ENCODE results near the gene IGSF10. TPM values are rescaled to one million over a fixed set of nuclear protein-coding genes. Genes with fewer than 3 reads are reported as not detected.

IGSF10 gene
- total and polyA plus RNA-seq, 4 donors, result 0.24 to 1.6 (median 0.73) TPM

DNA sequence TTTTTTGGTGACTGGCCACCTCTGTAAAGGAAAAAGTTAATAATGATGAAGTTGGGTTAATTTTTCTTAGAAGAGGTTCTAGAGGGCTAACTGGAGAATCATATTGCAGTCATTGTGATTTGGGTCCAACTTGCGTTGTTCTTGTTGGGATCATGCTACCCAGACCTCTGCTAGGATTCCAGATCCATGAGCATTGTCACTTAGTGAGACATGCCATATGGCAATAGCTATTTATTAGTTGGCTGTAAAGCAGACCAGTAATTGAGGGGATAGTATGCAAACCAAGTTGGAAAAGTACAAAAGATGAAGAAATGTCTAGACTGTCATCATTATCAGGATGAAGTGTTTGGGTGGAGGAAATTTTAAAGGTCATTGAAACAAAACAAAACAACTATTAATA lies 45.6 kb downstream of the IGSF10 start:
- Histone ChIP-seq H3K4me1 (ENCODE audit: control insufficient read depth in 4 of 4, insufficient read depth in 4 of 4, low read length in 3 of 4) (no peaks in the 10 kb centered on the region), H3K9me3 (ENCODE audit: control insufficient read depth in 4 of 4, low read length in 3 of 4) (no peaks in the 10 kb centered on the region), H3K9ac (ENCODE audit: low read depth in 1 of 2, low read length in 2 of 2) (no peak overlapping the region), H3K27ac (ENCODE audit: low read depth in 1 of 2, low read length in 2 of 2) (no peak overlapping the region), H3K27me3 (ENCODE audit: control insufficient read depth in 4 of 4, insufficient read depth in 4 of 4, low read length in 3 of 4) (no peaks in the 10 kb centered on the region), H3K36me3 (ENCODE audit: control insufficient read depth in 4 of 4, insufficient read depth in 3 of 4, low read depth in 1 of 4, low read length in 3 of 4) (no peaks in the 10 kb centered on the region), H3K4me3 (ENCODE audit: low read depth in 1 of 3, low read length in 3 of 3) (no peak overlapping the region)
- TF ChIP-seq RAD21 (IDR thresholded peaks at IDR 0.05) (no peak), SP1 (IDR thresholded peaks at IDR 0.05) (no peak), FOXA1 (IDR thresholded peaks at IDR 0.05) (no peak), NR2F2 (IDR thresholded peaks at IDR 0.05) (no peak), FOXA2 (IDR thresholded peaks at IDR 0.05) (no peak), YY1 (IDR thresholded peaks at IDR 0.05) (no peak), TAF1 (conservative IDR thresholded peaks at IDR 0.05) (no peak), HNF4A (conservative IDR thresholded peaks at IDR 0.05) (no peak)
- TF ChIP-seq, protein P1, sequence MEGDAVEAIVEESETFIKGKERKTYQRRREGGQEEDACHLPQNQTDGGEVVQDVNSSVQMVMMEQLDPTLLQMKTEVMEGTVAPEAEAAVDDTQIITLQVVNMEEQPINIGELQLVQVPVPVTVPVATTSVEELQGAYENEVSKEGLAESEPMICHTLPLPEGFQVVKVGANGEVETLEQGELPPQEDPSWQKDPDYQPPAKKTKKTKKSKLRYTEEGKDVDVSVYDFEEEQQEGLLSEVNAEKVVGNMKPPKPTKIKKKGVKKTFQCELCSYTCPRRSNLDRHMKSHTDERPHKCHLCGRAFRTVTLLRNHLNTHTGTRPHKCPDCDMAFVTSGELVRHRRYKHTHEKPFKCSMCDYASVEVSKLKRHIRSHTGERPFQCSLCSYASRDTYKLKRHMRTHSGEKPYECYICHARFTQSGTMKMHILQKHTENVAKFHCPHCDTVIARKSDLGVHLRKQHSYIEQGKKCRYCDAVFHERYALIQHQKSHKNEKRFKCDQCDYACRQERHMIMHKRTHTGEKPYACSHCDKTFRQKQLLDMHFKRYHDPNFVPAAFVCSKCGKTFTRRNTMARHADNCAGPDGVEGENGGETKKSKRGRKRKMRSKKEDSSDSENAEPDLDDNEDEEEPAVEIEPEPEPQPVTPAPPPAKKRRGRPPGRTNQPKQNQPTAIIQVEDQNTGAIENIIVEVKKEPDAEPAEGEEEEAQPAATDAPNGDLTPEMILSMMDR (IDR thresholded peaks at IDR 0.05; ENCODE audit: low read depth, low read length, missing input control), result no peak
- TF ChIP-seq, protein P2, sequence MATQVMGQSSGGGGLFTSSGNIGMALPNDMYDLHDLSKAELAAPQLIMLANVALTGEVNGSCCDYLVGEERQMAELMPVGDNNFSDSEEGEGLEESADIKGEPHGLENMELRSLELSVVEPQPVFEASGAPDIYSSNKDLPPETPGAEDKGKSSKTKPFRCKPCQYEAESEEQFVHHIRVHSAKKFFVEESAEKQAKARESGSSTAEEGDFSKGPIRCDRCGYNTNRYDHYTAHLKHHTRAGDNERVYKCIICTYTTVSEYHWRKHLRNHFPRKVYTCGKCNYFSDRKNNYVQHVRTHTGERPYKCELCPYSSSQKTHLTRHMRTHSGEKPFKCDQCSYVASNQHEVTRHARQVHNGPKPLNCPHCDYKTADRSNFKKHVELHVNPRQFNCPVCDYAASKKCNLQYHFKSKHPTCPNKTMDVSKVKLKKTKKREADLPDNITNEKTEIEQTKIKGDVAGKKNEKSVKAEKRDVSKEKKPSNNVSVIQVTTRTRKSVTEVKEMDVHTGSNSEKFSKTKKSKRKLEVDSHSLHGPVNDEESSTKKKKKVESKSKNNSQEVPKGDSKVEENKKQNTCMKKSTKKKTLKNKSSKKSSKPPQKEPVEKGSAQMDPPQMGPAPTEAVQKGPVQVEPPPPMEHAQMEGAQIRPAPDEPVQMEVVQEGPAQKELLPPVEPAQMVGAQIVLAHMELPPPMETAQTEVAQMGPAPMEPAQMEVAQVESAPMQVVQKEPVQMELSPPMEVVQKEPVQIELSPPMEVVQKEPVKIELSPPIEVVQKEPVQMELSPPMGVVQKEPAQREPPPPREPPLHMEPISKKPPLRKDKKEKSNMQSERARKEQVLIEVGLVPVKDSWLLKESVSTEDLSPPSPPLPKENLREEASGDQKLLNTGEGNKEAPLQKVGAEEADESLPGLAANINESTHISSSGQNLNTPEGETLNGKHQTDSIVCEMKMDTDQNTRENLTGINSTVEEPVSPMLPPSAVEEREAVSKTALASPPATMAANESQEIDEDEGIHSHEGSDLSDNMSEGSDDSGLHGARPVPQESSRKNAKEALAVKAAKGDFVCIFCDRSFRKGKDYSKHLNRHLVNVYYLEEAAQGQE (IDR thresholded peaks at IDR 0.05), result no peak
- TF ChIP-seq, protein P3, sequence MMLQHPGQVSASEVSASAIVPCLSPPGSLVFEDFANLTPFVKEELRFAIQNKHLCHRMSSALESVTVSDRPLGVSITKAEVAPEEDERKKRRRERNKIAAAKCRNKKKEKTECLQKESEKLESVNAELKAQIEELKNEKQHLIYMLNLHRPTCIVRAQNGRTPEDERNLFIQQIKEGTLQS (IDR thresholded peaks at IDR 0.05), result no peak
- TF ChIP-seq, protein P4, sequence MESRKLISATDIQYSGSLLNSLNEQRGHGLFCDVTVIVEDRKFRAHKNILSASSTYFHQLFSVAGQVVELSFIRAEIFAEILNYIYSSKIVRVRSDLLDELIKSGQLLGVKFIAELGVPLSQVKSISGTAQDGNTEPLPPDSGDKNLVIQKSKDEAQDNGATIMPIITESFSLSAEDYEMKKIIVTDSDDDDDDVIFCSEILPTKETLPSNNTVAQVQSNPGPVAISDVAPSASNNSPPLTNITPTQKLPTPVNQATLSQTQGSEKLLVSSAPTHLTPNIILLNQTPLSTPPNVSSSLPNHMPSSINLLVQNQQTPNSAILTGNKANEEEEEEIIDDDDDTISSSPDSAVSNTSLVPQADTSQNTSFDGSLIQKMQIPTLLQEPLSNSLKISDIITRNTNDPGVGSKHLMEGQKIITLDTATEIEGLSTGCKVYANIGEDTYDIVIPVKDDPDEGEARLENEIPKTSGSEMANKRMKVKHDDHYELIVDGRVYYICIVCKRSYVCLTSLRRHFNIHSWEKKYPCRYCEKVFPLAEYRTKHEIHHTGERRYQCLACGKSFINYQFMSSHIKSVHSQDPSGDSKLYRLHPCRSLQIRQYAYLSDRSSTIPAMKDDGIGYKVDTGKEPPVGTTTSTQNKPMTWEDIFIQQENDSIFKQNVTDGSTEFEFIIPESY (IDR thresholded peaks at IDR 0.05), result no peak
- DNase-seq (ENCODE audit: low spot score), result no peak
- WGBS, result 83% methylated on average over 1 of the region's 1 CpG

DNA sequence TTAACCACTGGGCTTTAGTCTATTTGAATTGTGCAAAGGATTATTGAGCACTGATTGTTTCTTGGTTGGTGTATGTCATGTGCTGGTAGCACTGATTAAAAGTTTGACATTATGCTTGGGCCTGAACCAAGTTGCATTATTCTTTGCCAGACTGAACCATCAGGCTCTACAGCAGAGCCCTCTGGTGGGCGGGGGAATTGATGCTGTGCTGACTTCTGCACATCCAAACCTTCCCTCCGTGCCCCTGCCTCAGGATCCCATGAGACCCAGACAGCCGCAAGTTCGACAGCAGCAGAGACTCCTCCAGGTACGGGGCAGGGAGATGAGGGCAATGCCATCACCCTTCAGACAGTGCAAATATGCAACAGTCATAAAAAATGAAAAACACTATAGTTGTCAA lies 47.9 kb downstream of the IGSF10 start:
- Histone ChIP-seq H3K9me3 (ENCODE audit: control insufficient read depth in 4 of 4, low read length in 3 of 4) (no peaks in the 10 kb centered on the region), H3K36me3 (ENCODE audit: control insufficient read depth in 4 of 4, insufficient read depth in 3 of 4, low read depth in 1 of 4, low read length in 3 of 4) (no peaks in the 10 kb centered on the region), H3K27me3 (ENCODE audit: control insufficient read depth in 4 of 4, insufficient read depth in 4 of 4, low read length in 3 of 4) (no peaks in the 10 kb centered on the region), H3K9ac (ENCODE audit: low read depth in 1 of 2, low read length in 2 of 2) (no peak overlapping the region), H3K27ac (ENCODE audit: low read depth in 1 of 2, low read length in 2 of 2) (no peak overlapping the region), H3K4me1 (ENCODE audit: control insufficient read depth in 4 of 4, insufficient read depth in 4 of 4, low read length in 3 of 4) (no peaks in the 10 kb centered on the region), H3K4me3 (ENCODE audit: low read depth in 1 of 3, low read length in 3 of 3) (no peak overlapping the region)
- DNase-seq (ENCODE audit: low spot score), result no peak
- 90% methylated on average over 5 of the region's 5 CpGs for WGBS
- TF ChIP-seq GABPA (IDR thresholded peaks at IDR 0.05 in 1 of 2, conservative IDR thresholded peaks at IDR 0.05 in 1 of 2) (no peak), SP1 (IDR thresholded peaks at IDR 0.05) (no peak), FOXA2 (IDR thresholded peaks at IDR 0.05) (no peak), YY1 (IDR thresholded peaks at IDR 0.05) (no peak), TAF1 (conservative IDR thresholded peaks at IDR 0.05) (no peak)
- TF ChIP-seq, protein P3 (IDR thresholded peaks at IDR 0.05), result no peak
- TF ChIP-seq, protein P1 (IDR thresholded peaks at IDR 0.05; ENCODE audit: low read depth, low read length, missing input control), result no peak
- TF ChIP-seq, protein P2 (IDR thresholded peaks at IDR 0.05), result no peak
- TF ChIP-seq, protein P5, sequence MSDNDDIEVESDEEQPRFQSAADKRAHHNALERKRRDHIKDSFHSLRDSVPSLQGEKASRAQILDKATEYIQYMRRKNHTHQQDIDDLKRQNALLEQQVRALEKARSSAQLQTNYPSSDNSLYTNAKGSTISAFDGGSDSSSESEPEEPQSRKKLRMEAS (IDR thresholded peaks at IDR 0.05), result no peak
- TF ChIP-seq, protein P4 (IDR thresholded peaks at IDR 0.05), result no peak
